DOHH2 (cell line): ENCODE data around the gene EFCAB14.

Experiments
- CTCF ChIP-seq: fragments of 200-600 bp; sonication (generic); IDR thresholded peaks from one replicate; pipeline ENCODE4 v1.5.1; 2014; ENCODE audit warnings: antibody characterized with exemption, mild to moderate bottlenecking, low read depth, low read length; ENCODE audit not compliant: poor library complexity, severe bottlenecking
- EZH2phosphoT487 ChIP-seq: fragments of 200-600 bp; sonication (generic); IDR thresholded peaks from 2 replicates; pipeline ENCODE4 v1.6.1; 2017; ENCODE audit warnings: borderline replicate concordance, mild to moderate bottlenecking, antibody characterized with exemption, low read length, moderate library complexity, mixed read lengths

DNA sequence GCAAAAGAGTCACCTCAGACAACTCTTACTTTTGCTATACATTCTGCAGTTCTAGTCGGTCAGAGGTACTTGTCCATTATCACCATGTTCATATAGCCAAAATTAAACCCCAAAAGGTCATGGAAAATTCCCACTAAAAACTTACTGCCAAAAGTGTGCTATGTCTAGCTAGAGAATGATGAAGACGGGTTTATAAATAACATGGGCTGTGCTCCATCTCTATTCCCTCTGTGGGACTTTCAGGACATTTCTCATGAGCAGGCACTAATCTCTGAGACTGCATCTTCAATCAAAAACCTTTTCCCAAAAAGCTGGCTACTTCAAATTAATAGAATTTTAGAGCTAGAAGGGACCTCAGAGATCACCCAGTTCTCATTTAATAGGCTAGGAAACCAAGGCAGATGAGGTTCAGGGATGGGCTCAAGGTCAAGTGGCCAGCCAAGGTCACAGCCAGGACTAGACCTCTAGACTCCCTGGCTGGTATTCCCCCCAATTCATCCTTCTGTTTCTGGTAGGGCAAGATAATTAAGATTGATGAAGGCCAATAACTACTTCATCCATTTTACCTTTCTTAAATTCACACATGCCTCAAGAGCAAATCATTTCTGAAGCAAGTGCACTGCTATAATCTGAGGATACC is 81.3 kb downstream of the EFCAB14 start:
- TF ChIP-seq EZH2phosphoT487 (no peak), CTCF (no peak)
